Right atrium auricular region (tissue), 2 donors: ENCODE measurements around the gene RASA1. TPM values are rescaled to one million over a fixed set of nuclear protein-coding genes. Genes with fewer than 3 reads are reported as not detected.

ENCODE experiments used
- DNase-seq: peaks from one replicate; pipeline ENCODE4 v3.0.0-alpha.2; 2019; ENCODE audit warnings: low spot score
- H3K27ac ChIP-seq, 2 donors: fragments of 200-600 bp; sonication (generic); 1 replicate in 1 of 2; 2 replicates in 1 of 2; pipeline ENCODE4 v1.5.1; 2016 to 2019
- H3K27me3 ChIP-seq, 2 donors: fragments of 200-600 bp; sonication (generic); one replicate each; pipeline versions ENCODE4 v1.5.1 to v1.6.0; 2017 to 2019
- H3K36me3 ChIP-seq: fragments of 200-600 bp; sonication (generic); one replicate; pipeline ENCODE4 v1.5.1; 2016
- H3K4me1 ChIP-seq, 2 donors: fragments of 200-600 bp; sonication (generic); one replicate each; pipeline versions ENCODE4 v1.5.1 to v1.6.0; 2017 to 2019
- H3K4me3 ChIP-seq, 2 donors: fragments of 200-600 bp; sonication (generic); 1 replicate in 1 of 2; 2 replicates in 1 of 2; pipeline ENCODE4 v1.5.1; 2017 to 2019; ENCODE audit warnings: mild to moderate bottlenecking in 1 of 2, moderate library complexity in 1 of 2
- H3K9me3 ChIP-seq, 2 donors: fragments of 200-600 bp; sonication (generic); one replicate each; pipeline ENCODE4 v1.5.1; 2019
- CTCF ChIP-seq, 2 donors: fragments of 200-600 bp; sonication (generic); IDR thresholded peaks; one replicate each; pipeline ENCODE4 v1.5.1; 2019; ENCODE audit warnings: antibody characterized with exemption in 2 of 2
- total RNA-seq, 2 donors: library from RNA; depleted of rRNA; stranded (reverse); fragments of >200 nt; gene quantifications; one replicate each; pipeline ENCODE4 v1.1.0, GENCODE V29; 2016

Gene RASA1
- total RNA-seq, 2 donors from 2014 or later, result 15.7 to 18.6 TPM

GRCh38 chr5:87430863-87431457 is 163.3 kb downstream of the RASA1 start:
- TF ChIP-seq CTCF (IDR thresholded peaks at IDR 0.05), result no peak
- Histone ChIP-seq H3K27ac (no peak overlapping the region), H3K4me3 (no peak overlapping the region), H3K36me3 (no peaks in the 10 kb centered on the region), H3K4me1 (no peaks in the 10 kb centered on the region), H3K27me3 (no peaks in the 10 kb centered on the region), H3K9me3 (no peaks in the 10 kb centered on the region)
- DNase-seq, result no peak

- no peaks in the 10 kb centered on the region for H3K4me1 ChIP-seq
- no peak for TF ChIP-seq CTCF (IDR thresholded peaks at IDR 0.05)
- H3K36me3 ChIP-seq, result no peaks in the 10 kb centered on the region
- DNase-seq, result no peak
- no peaks in the 10 kb centered on the region for H3K27me3 ChIP-seq
- no peak overlapping the region for H3K27ac ChIP-seq
- no peak overlapping the region for H3K4me3 ChIP-seq
- H3K9me3 ChIP-seq, result no peaks in the 10 kb centered on the region
Observed at GRCh38 chr5:87432460-87432859, 164.8 kb downstream of the RASA1 start.

GRCh38 chr5:87433945-87434344 is 166.3 kb downstream of the RASA1 start:
- H3K9me3 ChIP-seq, result no peaks in the 10 kb centered on the region
- no peak for DNase-seq
- H3K4me3 ChIP-seq, result no peak overlapping the region
- TF ChIP-seq CTCF (IDR thresholded peaks at IDR 0.05), result no peak
- no peaks in the 10 kb centered on the region for H3K4me1 ChIP-seq
- no peaks in the 10 kb centered on the region for H3K27me3 ChIP-seq
- H3K27ac ChIP-seq, result no peak overlapping the region
- H3K36me3 ChIP-seq, result no peaks in the 10 kb centered on the region

- H3K27ac ChIP-seq, result no peak overlapping the region
- H3K9me3 ChIP-seq, result peaks cover 0 to 5% of the 10 kb centered on the region in 2 donors
- no peak overlapping the region for H3K4me3 ChIP-seq
- no peak for DNase-seq
- no peaks in the 10 kb centered on the region for H3K4me1 ChIP-seq
- TF ChIP-seq CTCF (IDR thresholded peaks at IDR 0.05), result no peak
- H3K27me3 ChIP-seq, result no peaks in the 10 kb centered on the region
- H3K36me3 ChIP-seq, result no peaks in the 10 kb centered on the region
Observed at GRCh38 chr5:87434461-87434860, 166.8 kb downstream of the RASA1 start.

- Histone ChIP-seq H3K4me3 (no peak overlapping the region), H3K27ac (no peak overlapping the region), H3K27me3 (no peaks in the 10 kb centered on the region), H3K9me3 (peaks cover 0 to 12% of the 10 kb centered on the region in 2 donors), H3K4me1 (no peaks in the 10 kb centered on the region), H3K36me3 (no peaks in the 10 kb centered on the region)
- no peak for TF ChIP-seq CTCF (IDR thresholded peaks at IDR 0.05)
- no peak for DNase-seq
Observed at GRCh38 chr5:87435144-87435694, 167.5 kb downstream of the RASA1 start.

- TF ChIP-seq CTCF (IDR thresholded peaks at IDR 0.05), result no peak
- H3K36me3 ChIP-seq, result no peaks in the 10 kb centered on the region
Observed at GRCh38 chr5:87437724-87438123, 170.0 kb downstream of the RASA1 start.

More at GRCh38 chr5:87437724-87438123, 170.0 kb downstream of the RASA1 start:
- H3K9me3 ChIP-seq, result peaks cover 0 to 12% of the 10 kb centered on the region in 2 donors
- H3K4me3 ChIP-seq, result no peak overlapping the region
- no peak overlapping the region for H3K27ac ChIP-seq
- DNase-seq, result no peak
- no peaks in the 10 kb centered on the region for H3K27me3 ChIP-seq
- no peaks in the 10 kb centered on the region for H3K4me1 ChIP-seq
